Measurements from ENCODE around the gene NRL. TPM values are rescaled to one million over a fixed set of nuclear protein-coding genes. Genes with fewer than 3 reads are reported as not detected.

The NRL gene
- total and polyA plus RNA-seq, 9 of the 15 experiments (the other 6 are each of a cell fraction or from before 2014, with no cell fraction given), result 0.07 to 2.7 (median 1.4) TPM; not detected in 1

DNA sequence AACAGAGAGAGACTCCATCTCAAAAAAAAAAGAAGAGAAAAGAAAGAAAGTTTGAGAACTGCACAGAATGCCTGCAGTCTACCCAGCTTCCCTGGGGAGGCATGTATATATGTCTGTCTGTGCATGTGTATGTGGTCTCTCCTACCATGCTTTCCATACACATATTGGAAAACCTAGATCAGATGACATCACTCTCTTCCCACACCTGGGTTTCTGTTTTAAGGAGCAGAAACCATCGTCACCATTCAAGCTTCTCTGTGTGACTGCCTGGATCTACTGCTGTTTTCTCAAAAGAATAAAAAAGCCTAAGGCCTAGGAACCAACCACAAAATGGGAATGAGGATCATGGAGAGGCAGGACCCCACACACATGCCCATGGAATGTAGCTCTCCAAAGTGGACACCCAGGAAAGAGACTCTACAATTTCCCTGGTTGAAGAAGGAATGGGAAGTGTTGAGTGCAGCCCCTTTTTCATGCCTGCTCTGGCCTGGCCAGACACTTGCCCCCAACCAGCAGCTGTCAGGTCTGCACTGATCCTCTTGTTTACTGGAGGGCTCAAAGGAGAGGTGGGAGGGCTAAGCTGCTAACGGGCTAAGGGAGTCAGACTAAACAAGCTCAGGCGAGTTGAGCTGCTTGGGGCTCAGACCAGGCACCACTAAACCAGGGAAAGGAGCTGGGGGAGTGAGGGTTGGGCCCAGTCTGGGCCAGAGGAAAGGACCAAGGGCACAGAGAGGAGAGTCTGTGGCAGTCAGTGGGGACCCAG, 28.4 kb downstream of the NRL start (continued):
- no peak for TF ChIP-seq MYBL2 (IDR thresholded peaks at IDR 0.05; ENCODE audit: low read depth)
- no peak for TF ChIP-seq MYBL2 (CRISPR knock-in tag; IDR thresholded peaks at IDR 0.05; ENCODE audit: borderline replicate concordance)
- no peak for TF ChIP-seq THRAP3 (IDR thresholded peaks at IDR 0.05; ENCODE audit: borderline replicate concordance)
- no peak for TF ChIP-seq CREBBP (IDR thresholded peaks at IDR 0.05; ENCODE audit: low read depth, low read length)
- no peak for TF ChIP-seq EZH2 (IDR thresholded peaks at IDR 0.05; ENCODE audit: borderline replicate concordance, low read depth, low read length)

DNA sequence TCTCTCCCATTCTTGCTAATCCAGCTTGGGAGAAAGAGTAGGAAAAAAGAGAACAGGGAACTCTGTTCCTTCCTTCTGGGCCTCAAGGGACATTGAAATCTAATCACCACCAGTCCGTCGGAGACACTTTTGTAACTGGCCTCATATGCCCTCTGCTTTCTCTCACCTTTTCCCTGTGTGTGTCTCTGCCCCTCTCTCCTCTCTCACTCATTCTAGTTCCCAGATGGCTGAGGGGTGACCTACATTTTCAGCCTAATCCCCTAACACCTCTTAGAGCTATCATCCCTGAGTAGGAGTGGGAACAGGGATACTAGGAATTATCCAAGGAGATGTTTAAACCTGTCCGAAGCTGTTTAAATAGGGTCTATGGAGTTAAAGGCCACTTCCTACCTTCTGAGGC, 29.5 kb downstream of the NRL start:
- intact Hi-C loops (cut with micrococcal nuclease), result no loop called here
- Histone ChIP-seq H3K4me2 (ENCODE audit: insufficient read depth, low read length) (no peak overlapping the region), H3K4me1 (replicated peaks in 1 of 2; ENCODE audit: control insufficient read depth in 2 of 2, insufficient read depth in 2 of 2, low read length in 2 of 2) (peaks cover 14 to 25% of the 10 kb centered on the region in 2 experiments), H3K79me2 (ENCODE audit: control insufficient read depth, insufficient read depth, low read length) (no peaks in the 10 kb centered on the region), H4K20me1 (replicated peaks; ENCODE audit: control insufficient read depth, insufficient read depth, low read length) (no peaks in the 10 kb centered on the region), H3K36me3 (ENCODE audit: control insufficient read depth, insufficient read depth, low read length) (no peaks in the 10 kb centered on the region), H3K27ac (ENCODE audit: extremely low read depth, low read depth, low read length) (no peak overlapping the region), H3K27me3 (ENCODE audit: control insufficient read depth in 2 of 2, insufficient read depth in 2 of 2, low read length in 2 of 2) (no peaks in the 10 kb centered on the region), H3K9me1 (ENCODE audit: control insufficient read depth, insufficient read depth, low read length) (no peaks in the 10 kb centered on the region), H3K9ac (ENCODE audit: insufficient read depth in 1 of 2, low read depth in 2 of 2, low read length in 2 of 2) (no peak overlapping the region), H3K9me3 (replicated peaks; ENCODE audit: control insufficient read depth, insufficient read depth, low read depth, low read length) (no peaks in the 10 kb centered on the region), H2AFZ (ENCODE audit: low read depth, low read length) (no peak overlapping the region), H3K4me3 (no peak overlapping the region)
- ATAC-seq, result no peak
- BruUV-seq (replicated peaks), result no TSS peak
- DNase-seq (ENCODE audit: extremely low read depth in 1 of 4, low spot score in 3 of 4), result no peak
- FAIRE-seq, result no peak
- TF ChIP-seq RNF2 (IDR thresholded peaks at IDR 0.05) (no peak), ARHGAP35 (IDR thresholded peaks at IDR 0.05; ENCODE audit: partially characterized antibody) (no peak), PCBP2 (IDR thresholded peaks at IDR 0.05; ENCODE audit: low read depth, low read length, poor library complexity, severe bottlenecking) (no peak), DDX20 (tag; IDR thresholded peaks at IDR 0.05; ENCODE audit: low read depth) (no peak), WHSC1 (IDR thresholded peaks at IDR 0.05; ENCODE audit: low read length) (no peak)
- TF ChIP-seq, protein P1, sequence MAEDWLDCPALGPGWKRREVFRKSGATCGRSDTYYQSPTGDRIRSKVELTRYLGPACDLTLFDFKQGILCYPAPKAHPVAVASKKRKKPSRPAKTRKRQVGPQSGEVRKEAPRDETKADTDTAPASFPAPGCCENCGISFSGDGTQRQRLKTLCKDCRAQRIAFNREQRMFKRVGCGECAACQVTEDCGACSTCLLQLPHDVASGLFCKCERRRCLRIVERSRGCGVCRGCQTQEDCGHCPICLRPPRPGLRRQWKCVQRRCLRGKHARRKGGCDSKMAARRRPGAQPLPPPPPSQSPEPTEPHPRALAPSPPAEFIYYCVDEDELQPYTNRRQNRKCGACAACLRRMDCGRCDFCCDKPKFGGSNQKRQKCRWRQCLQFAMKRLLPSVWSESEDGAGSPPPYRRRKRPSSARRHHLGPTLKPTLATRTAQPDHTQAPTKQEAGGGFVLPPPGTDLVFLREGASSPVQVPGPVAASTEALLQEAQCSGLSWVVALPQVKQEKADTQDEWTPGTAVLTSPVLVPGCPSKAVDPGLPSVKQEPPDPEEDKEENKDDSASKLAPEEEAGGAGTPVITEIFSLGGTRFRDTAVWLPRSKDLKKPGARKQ (CRISPR knock-in tag; IDR thresholded peaks at IDR 0.05), result no peak
- CTCF ChIA-PET (ENCODE audit: low intra/inter-chr PET ratio), result interaction anchor here (0.6 kb wide), 1 partner anchor 300 kb away, joined by 4 read pairs; no protein-coding TSS in a partner anchor
- in situ Hi-C loops (cut with MboI), result loop anchor here (5.0 kb wide), 1 partner anchor 73 kb away; no protein-coding TSS in a partner anchor
- 82% methylated on average over 3 of the region's 3 CpGs for WGBS (ENCODE audit: insufficient coverage, low coverage, missing lambda C conversion rate)
- POLR2A ChIA-PET, result no interaction called here
